ENCODE data around the gene TCERG1L. TPM values are rescaled to one million over a fixed set of nuclear protein-coding genes. Genes with fewer than 3 reads are reported as not detected.

Gene TCERG1L
- total and polyA plus RNA-seq, 9 of the 15 experiments (the other 6 are each of a cell fraction or from before 2014, with no cell fraction given), result not detected

DNA sequence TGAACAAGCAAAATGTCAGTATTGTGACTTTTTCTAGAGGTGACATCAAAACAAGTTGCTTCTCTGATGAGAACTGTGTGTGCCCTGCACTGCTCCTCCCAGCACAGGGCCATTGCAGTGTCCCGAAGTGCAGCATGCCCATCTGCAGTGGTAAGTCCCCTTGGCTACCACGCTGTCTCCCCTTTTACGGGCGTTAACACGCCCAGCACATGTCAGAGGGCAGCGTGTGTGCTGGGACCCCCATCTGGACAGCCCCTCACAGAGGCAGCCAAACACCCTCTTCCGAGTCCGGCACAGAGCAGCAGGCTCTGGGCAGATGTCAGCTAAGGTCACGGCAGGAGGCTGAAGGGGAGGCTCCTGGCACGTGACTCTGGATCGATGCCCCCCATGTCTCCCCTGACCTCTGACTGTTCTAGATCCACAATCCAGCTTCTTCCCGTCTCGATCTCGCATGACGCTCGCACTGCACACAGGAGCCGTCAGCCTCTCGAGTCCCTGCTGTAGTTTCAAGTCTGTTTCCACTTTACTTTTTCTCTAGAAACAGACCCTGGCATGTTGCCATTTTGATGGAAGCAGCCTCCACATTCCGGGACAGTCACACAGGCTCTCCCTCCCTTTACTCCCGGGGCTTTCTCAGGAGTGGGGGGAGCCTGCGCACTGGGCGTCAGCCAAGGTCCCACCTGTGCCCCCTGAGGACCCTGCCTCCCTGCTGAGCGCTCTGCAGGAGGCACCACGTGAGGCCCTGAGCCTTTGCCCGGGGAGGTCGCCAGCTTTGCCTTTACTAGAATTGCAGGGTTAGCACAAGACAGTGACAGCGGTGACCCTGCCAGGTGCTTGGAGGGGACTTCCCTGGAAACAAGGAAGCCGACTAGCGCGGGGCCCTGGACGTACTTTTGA lies 133.8 kb downstream of the TCERG1L start (continued):
- no peak for TF ChIP-seq TAF15 (IDR thresholded peaks at IDR 0.05; ENCODE audit: low read depth, low read length)
- no peak for TF ChIP-seq POLR2A (conservative IDR thresholded peaks at IDR 0.05)
- no peak for TF ChIP-seq ZBTB17 (CRISPR knock-in tag; IDR thresholded peaks at IDR 0.05)
- TF ChIP-seq, protein P1, sequence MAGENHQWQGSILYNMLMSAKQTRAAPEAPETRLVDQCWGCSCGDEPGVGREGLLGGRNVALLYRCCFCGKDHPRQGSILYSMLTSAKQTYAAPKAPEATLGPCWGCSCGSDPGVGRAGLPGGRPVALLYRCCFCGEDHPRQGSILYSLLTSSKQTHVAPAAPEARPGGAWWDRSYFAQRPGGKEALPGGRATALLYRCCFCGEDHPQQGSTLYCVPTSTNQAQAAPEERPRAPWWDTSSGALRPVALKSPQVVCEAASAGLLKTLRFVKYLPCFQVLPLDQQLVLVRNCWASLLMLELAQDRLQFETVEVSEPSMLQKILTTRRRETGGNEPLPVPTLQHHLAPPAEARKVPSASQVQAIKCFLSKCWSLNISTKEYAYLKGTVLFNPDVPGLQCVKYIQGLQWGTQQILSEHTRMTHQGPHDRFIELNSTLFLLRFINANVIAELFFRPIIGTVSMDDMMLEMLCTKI (IDR thresholded peaks at IDR 0.05; ENCODE audit: partially characterized antibody), result no peak
- no peak for TF ChIP-seq MCM3 (IDR thresholded peaks at IDR 0.05)

DNA sequence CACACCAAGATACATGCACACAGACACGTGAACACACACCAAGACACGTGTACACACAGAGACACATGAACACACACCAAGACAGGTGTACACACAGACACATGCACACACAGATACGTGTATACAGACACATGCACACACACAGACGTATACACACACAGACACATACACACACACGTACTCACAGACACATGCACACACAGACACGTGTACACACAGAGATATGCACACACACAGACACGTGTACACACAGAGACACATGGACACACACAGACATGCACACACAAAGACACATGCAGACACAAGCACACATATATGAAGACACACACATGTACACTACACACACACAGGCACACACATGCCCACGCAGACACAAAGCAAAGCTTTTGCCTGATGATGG lies 134.6 kb downstream of the TCERG1L start:
- no peaks in the 10 kb centered on the region for H3K4me1 ChIP-seq (replicated peaks in 1 of 2; ENCODE audit: control insufficient read depth in 2 of 2, insufficient read depth in 2 of 2, low read length in 2 of 2)
- intact Hi-C loops (cut with micrococcal nuclease) (no loop called here), in situ Hi-C loops (cut with MboI) (no loop called here)
- H4K20me1 ChIP-seq (replicated peaks; ENCODE audit: control insufficient read depth, insufficient read depth, low read length), result no peaks in the 10 kb centered on the region
- H3K79me2 ChIP-seq (ENCODE audit: control insufficient read depth, insufficient read depth, low read length), result no peaks in the 10 kb centered on the region
- H3K4me3 ChIP-seq, result no peak overlapping the region
- no peak overlapping the region for H3K27ac ChIP-seq (ENCODE audit: extremely low read depth, low read depth, low read length)
- CTCF ChIA-PET (ENCODE audit: low intra/inter-chr PET ratio), result no interaction called here
- BruUV-seq (replicated peaks), result no TSS peak
- FAIRE-seq (no peak), ATAC-seq (no peak), DNase-seq (ENCODE audit: extremely low read depth in 1 of 4, low spot score in 3 of 4) (no peak)
- TF ChIP-seq GTF2E2 (tag; IDR thresholded peaks at IDR 0.05), result no peak
- TF ChIP-seq SMARCB1 (IDR thresholded peaks at IDR 0.05; ENCODE audit: insufficient read length, low read depth), result no peak
- peak in 1 of 2 experiments; percentile 24; a peak in 1 of 4 replicates for TF ChIP-seq KDM1A (IDR thresholded peaks at IDR 0.05)
- no peak for TF ChIP-seq ZBTB17 (CRISPR knock-in tag; IDR thresholded peaks at IDR 0.05)
- no peak for TF ChIP-seq MYC (IDR thresholded peaks at IDR 0.05; ENCODE audit: low read depth, low read length)
- TF ChIP-seq MYC (CRISPR knock-in tag; IDR thresholded peaks at IDR 0.05; ENCODE audit: borderline replicate concordance, low read depth), result no peak
- TF ChIP-seq RBM17 (IDR thresholded peaks at IDR 0.05; ENCODE audit: borderline replicate concordance, low read depth, low read length), result no peak
- H3K9me3 ChIP-seq (replicated peaks; ENCODE audit: control insufficient read depth, insufficient read depth, low read depth, low read length), result no peaks in the 10 kb centered on the region; the same call in 1 of the 2 replicates
- H3K9me1 ChIP-seq (ENCODE audit: control insufficient read depth, insufficient read depth, low read length), result no peaks in the 10 kb centered on the region
- POLR2A ChIA-PET, result no interaction called here
- no peak overlapping the region for H3K4me2 ChIP-seq (ENCODE audit: insufficient read depth, low read length)
- peaks cover 0 to 7% of the 10 kb centered on the region in 2 experiments; a peak in 1 of 5 replicates for H3K27me3 ChIP-seq (ENCODE audit: control insufficient read depth in 2 of 2, insufficient read depth in 2 of 2, low read length in 2 of 2)
- H2AFZ ChIP-seq (ENCODE audit: low read depth, low read length), result no peak overlapping the region
- H3K9ac ChIP-seq (ENCODE audit: insufficient read depth in 1 of 2, low read depth in 2 of 2, low read length in 2 of 2), result no peak overlapping the region
- WGBS (ENCODE audit: insufficient coverage, low coverage, missing lambda C conversion rate), result 1% methylated on average over 8 of the region's 8 CpGs
- no peaks in the 10 kb centered on the region for H3K36me3 ChIP-seq (ENCODE audit: control insufficient read depth, insufficient read depth, low read length)
